AG08395 (cell line): ENCODE results near the gene PICALM.

ENCODE experiments used
- DNase-seq: peaks from one replicate; pipeline ENCODE4 v3.0.0; 2012; ENCODE audit warnings: mixed read lengths, low spot score

Gene PICALM

GRCh38 chr11:86081455-86081854, 12.6 kb upstream of the PICALM start:
- DNase-seq = no peak

DNA sequence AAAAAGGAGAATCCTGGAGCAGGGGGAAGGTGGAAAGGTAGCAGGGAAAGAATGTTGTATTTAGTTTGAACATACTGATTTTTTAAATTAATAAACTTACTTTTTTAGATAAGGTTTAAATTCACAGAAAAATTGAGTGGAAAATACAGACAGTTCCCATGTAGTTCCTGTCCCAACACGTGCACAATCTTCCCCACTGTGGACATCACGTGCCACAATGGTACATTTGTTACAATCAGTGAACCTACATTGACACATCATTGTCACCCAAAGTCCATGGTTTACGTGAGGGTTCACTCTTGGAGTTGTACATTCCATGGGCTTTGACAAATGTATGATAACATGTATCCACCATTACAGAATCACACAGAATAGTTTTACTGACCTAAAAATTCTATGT, 10.5 kb upstream of the PICALM start:
- DNase-seq = no peak

DNA sequence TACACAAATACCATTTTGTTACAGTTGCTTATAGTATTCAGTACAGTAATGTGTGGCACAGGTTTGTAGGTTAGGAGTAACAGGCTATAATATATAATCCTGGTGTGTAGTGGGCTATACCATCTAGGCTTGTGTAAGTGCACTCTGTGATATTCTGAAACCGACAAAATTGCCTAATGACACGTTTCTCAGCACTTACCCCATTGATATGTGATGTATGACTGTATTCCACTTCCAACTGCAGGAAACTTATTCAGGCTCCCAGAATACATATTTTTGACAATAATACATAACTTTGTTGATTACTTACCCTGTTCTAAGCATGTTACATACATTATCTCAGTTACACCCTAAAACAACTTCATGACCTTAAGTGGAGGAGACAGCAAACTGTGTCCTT, 5.1 kb upstream of the PICALM start:
- no peak for DNase-seq

DNA sequence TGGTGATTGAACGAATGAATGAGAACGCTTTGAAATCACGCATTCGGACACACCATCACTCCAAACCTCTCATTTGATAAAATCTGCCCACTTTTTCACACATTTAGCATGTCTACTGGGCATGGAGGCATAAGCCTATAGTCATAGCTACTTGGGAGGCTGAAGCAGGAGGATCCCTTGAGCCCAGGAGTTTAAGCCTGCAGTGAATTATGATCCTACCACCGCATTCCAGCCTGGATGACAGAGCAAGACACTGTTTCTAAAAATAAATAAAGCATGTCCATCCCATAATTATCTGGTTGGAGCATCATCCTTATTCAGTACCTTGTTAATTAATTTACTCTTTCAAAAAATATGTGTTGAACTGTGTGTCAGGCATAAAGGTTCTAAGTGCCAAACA, 3.3 kb upstream of the PICALM start:
- DNase-seq = no peak

GRCh38 chr11:86070142-86071056, 1.5 kb upstream of the PICALM start:
- DNase-seq = no peak

- peak; percentile 80 for DNase-seq
Observed at GRCh38 chr11:86069408-86070101, 671 bp upstream of the PICALM start.

DNA sequence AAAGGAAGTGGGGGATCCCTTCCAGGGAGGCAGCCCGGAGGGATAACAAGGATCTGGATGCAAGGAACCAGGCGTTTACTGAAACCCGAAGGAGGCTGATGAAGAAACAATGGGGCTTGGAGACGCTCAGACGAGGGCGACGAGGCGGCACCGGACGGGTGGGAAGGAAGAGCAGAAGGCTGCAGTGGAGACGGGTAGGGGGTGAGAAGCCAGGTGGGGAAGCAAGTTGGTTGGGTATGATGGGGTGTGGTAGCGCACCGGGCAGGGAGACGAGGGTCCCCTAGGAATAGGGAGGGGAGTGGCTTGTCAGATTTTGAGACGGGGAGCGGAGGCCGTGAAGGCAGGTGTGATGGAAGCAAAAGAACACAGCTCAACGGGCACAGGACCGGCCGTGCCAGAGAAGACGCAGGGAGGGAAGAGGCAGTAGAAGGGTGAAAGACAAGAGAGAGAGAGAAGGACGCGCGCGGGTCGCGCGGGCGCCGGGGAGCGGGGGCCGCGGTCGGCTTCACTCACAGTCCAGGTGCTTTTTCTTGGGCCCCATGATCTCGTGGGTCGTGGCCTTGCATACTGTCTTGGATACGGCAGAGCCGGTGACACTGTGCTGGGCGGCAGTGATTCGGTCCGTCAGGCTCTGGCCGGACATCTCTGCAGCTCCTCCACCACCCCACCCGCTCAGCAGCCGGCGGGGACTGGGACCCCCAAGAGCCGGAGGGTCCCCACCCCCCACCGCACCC, 579 bp downstream of the PICALM start:
- DNase-seq = no peak

DNA sequence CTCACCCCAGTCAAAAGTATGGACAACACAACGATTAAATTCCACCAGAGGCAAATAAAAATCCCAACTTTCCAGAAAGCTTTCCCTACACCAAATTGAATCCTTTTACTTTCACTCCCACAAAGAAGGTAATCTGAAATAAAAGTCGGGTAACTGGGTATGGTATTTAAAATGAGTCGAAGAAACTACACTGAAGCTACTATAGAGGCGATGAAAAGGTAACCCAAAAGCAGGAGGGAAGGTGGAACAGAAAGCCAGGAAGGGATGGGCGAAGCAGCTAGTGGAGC, 1.1 kb downstream of the PICALM start:
- DNase-seq = no peak

DNA sequence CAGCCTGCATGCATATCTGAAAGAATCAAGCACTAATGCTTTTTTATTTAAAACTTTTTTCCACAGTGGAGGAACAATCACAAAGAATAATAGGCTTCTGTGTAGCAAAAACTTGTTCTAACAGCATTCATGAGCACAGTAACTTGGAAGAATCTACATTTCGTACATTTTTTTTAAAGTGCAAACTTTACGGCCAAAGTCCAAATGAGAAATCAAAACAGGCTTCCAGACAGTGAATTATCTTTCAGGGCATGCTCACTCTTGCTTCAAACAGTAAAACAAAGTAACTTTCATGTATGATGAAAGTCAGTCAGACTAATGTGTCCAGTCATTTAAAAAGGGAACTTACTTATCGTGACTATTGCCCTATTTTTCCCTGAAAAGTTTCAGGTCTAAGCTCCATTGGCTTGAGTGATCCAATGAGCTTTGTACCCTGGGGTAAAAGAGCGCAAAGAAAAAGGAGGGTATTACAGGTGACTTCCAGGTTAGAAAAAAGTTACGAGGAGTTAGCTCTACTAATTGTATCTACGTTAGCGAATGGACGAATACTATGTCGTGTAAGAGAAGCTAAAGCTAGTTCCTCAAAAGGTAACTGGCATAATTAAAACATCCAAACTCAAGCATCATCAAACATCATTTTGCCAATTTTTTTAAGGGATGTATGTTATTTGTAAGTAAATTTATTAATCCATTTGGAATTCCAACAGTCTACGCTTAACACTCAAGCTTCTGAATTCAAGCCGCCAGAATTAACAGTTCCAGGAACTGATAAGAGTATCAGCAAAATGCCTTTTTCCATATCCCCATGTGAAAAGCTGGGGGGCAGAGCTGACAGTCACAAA, 1.7 kb downstream of the PICALM start:
- no peak for DNase-seq

DNA sequence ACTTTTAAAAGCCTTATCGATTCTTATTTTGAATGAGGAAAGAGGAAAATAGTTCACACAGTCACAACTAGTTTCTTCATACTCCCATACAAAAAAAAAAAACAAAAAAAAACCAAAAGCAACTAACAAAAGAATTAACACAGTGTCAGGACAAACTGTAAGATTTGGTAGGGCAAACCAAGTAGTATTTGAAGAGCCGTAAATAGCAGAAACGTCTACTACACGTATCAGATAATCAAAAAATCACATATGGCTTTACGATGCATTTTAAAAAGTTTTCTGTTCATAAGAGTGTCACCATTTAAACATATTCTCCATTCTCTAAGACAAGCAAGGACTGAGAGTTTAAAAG, 2.3 kb downstream of the PICALM start:
- no peak for DNase-seq

DNA sequence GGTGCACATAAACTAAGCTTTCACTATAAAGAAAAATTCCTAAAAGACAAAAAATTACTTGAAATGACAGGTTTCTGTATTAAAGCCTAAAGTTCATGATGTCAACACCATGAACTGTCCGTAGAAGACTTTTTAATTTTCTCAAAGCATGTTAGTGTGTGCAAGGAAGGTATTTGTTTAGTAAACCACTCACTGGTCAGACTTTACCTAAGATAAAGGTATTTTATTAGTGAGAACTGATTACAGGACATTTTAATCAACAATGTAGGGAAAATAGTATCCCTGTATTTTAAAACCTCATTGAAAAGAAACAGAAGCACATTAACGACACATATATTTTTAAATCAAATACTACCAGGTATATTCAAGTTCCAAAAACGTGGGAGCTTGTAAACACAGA, 2.9 kb downstream of the PICALM start:
- DNase-seq = no peak

DNA sequence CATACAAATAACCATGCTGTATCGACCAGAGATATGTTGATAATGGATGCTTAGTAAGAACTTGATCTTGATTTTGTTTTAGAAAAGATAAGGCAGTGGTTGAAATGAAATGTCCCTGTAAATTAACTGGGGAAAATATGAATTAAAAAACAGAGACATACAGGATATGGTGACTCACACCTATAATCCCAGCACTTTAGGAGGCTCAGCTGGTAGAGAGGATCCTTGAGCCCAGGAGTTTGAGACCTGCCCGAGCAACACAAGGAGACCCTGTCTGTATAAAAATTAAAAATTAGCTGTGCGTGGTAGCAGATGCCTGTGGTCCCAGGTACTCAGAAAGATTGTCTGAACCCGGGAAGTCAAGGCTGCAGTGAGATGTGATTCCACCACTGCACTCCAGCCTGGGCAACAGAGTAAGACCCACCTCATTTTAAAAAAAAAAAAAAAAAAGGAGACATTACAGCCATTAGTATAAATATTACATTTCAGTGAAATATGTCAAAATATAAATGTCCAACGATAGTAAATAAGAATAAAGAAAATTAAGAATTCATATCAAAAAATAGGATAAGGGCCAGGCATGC, 4.6 kb downstream of the PICALM start:
- no peak for DNase-seq

GRCh38 chr11:86063536-86063935, 5.3 kb downstream of the PICALM start:
- no peak for DNase-seq

GRCh38 chr11:86062719-86063118, 6.2 kb downstream of the PICALM start:
- no peak for DNase-seq

DNA sequence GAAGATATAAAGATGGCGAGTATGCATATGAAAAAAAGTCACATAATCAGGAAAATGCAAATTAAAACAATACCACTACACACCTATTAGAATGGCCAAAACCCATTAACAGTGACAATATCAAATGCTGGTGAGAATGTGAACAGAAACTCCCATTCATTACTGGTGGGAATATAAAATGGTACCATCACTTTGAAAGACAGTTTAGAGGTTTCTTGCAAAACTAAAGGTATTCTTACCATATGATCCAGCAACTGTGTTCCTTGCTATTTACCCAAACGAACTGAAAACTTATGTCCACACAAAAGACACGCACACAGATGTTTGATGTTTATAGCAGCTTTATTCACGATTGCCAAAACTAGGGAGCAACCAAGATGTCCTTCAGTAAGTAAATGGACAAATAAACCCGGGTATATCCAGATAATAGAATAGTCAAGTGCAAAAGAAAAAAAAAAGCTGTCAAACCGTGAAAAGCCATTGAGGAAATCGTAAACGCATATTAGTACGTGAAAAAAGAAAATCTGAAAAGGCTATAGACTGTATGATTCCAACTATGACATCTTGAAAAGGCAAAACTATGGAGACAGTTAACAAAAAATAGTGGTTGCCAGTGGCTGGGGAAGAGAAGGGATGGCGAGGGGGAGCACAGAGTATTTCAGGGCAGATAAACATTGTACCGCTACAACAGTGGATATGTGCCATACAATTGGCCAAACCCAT, 7.2 kb downstream of the PICALM start:
- no peak for DNase-seq

GRCh38 chr11:86060544-86060943, 8.3 kb downstream of the PICALM start:
- DNase-seq = no peak

DNA sequence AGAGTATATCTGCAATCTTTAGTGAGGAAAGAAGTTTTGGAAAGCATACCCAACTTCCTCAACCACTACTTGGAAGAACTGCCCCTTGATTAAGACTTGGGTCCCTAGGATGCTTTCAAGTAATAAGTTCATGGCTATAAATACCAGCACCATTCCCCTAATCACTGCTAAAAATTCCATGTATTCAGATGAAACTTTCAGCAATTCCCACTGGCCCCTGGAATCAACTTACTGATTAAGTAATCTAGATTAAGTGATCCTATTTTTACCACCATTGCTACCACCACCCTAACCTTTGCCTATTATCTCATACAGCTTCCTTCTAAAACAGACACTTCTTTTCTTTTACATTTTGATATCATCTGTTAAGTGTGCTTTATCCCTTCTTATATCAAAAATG, 10.5 kb downstream of the PICALM start:
- DNase-seq = no peak

DNA sequence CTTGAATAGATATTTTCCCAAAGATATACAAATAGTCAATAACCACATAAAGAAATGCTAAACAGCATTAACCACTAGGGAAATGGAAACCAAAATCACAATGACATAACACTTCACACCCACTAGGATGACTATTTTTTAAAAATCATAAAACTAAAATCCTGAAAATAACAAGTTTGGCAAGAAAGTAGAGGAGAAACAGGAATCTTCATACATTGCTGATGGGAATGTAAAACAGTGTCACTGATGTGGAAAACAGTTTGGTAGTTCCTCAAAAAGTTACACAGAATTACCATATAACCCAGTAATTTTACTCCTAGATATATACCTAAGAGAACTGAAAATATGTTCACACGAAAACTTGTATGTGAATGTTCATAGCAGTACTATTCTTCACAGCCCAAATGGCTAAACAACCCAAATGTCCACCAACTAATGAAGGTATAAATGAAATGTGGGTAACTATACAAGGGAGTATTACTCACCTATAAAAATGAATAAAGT, 12.5 kb downstream of the PICALM start:
- no peak for DNase-seq

GRCh38 chr11:86052693-86053641, 15.9 kb downstream of the PICALM start:
- no peak for DNase-seq

DNA sequence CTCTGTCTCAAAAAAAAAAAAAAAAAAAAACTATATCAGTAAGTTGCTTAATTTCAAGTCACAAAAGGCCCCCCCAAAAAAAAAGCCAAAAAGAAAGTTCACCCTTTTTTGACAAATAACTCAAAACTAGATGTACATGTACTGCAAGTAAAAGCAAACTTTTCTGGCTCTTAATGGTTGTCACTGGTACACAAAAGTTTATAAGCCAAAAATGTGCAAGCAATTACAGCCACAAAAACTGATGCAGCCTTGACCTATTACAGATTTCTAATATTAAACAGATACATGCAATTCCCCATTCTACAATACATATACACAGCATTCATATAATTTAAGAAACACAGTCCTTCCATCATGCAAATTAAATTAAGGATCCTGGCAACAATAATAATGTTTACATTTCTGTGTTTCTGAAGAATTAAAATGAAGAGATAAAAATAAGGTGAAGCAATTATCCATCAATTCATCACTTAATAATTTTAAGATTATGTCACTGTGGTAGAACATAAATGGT, 18.6 kb downstream of the PICALM start:
- DNase-seq = no peak
